Measurements from ENCODE around the gene CHPF2.

The CHPF2 gene

GRCh38 chr7:151251689-151252560 is 19.6 kb downstream of the CHPF2 start:
- Mint-ChIP-seq H3K27me3 (peaks cover 70% of the 10 kb centered on the region), H3K27ac (no peak overlapping the region), H3K4me1 (ENCODE audit: low read depth) (peaks cover 22% of the 10 kb centered on the region), H3K9me3 (no peaks in the 10 kb centered on the region), H3K36me3 (ENCODE audit: low read depth) (no peaks in the 10 kb centered on the region), H3K4me3 (peak overlapping the region; percentile 38)
- peak; percentile 40 for DNase-seq

GRCh38 chr7:151252561-151252835 is 20.2 kb downstream of the CHPF2 start:
- H3K4me3 Mint-ChIP-seq: no peak overlapping the region
- DNase-seq: no peak

DNA sequence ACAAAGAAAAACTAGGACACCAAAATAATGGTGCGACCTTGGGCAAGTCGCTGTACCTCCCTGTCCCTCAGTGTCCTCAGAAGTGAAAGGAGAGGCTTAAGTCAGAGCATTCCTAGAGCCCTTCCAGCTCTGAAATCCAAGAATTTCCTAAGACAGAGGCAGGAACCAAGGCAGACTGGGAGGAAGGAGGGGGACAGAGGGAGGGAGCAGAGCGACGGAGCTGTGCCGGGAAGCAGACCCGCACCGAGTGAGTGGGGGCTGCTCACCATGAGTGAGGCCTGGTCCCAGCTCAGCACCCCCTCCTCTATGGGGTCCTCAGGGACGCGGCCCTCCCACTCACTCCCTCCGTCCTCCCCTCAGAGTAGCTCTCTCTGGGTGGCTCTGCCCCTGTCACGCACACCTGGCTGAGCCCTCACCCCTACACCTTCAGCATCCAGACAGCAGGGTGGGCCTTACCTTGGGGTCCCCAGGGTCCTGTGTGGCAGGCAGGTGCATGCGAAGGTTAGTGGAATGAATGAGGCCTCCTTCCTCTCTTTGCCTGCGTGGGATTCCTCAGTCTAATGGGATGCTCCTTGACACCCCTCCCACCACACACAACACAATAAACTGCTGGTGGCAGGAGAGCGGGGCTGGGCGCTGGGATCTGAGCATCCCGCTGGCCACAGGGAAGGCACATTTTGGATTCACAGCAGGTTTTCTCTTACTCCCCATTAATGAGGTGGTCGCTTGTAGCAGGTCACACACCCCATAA is 20.9 kb downstream of the CHPF2 start:
- H3K27me3 Mint-ChIP-seq: peaks cover 64% of the 10 kb centered on the region
- H3K9me3 Mint-ChIP-seq: no peaks in the 10 kb centered on the region
- no peaks in the 10 kb centered on the region for H3K36me3 Mint-ChIP-seq (ENCODE audit: low read depth)
- DNase-seq: no peak
- H3K27ac Mint-ChIP-seq: no peak overlapping the region
- no peak overlapping the region for H3K4me3 Mint-ChIP-seq
- peaks cover 18% of the 10 kb centered on the region for H3K4me1 Mint-ChIP-seq (ENCODE audit: low read depth)

More at GRCh38 chr7:151252561-151252835, 20.2 kb downstream of the CHPF2 start:
- H3K36me3 Mint-ChIP-seq (ENCODE audit: low read depth): no peaks in the 10 kb centered on the region
- H3K27ac Mint-ChIP-seq: no peak overlapping the region
- H3K9me3 Mint-ChIP-seq: no peaks in the 10 kb centered on the region
- H3K27me3 Mint-ChIP-seq: peaks cover 65% of the 10 kb centered on the region
- H3K4me1 Mint-ChIP-seq (ENCODE audit: low read depth): peaks cover 22% of the 10 kb centered on the region

- DNase-seq: no peak
- Mint-ChIP-seq H3K4me3 (no peak overlapping the region), H3K27me3 (peaks cover 62% of the 10 kb centered on the region), H3K36me3 (ENCODE audit: low read depth) (no peaks in the 10 kb centered on the region), H3K9me3 (no peaks in the 10 kb centered on the region), H3K4me1 (ENCODE audit: low read depth) (peaks cover 13% of the 10 kb centered on the region), H3K27ac (no peak overlapping the region)
Observed at GRCh38 chr7:151254316-151254715, 22.0 kb downstream of the CHPF2 start.

GRCh38 chr7:151254851-151255250 is 22.6 kb downstream of the CHPF2 start:
- Mint-ChIP-seq H3K27ac (no peak overlapping the region), H3K27me3 (peaks cover 57% of the 10 kb centered on the region)

DNA sequence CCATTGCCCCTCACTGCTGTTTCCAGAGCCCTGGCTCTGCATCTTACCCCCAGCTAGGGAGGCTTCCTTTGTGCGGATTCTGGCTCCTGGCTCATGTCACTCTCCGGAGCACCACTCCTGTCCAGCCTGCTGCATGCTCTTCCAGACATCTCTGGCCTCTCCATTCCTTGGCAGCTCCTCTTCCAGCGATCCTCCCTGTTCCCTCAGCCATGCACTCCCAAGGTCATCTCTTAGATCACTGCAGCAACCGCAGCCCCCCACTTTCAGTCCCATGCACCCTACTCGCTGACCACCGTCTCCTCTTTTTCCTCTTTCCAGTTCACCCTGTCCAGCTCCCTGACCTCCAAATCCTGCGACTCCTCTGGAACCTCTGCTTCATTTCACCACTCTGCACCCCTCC is 23.1 kb downstream of the CHPF2 start:
- peaks cover 52% of the 10 kb centered on the region for H3K27me3 Mint-ChIP-seq
- no peaks in the 10 kb centered on the region for H3K9me3 Mint-ChIP-seq

More at GRCh38 chr7:151254851-151255250, 22.6 kb downstream of the CHPF2 start:
- Mint-ChIP-seq H3K4me3 (no peak overlapping the region), H3K4me1 (ENCODE audit: low read depth) (peaks cover 9% of the 10 kb centered on the region), H3K9me3 (no peaks in the 10 kb centered on the region), H3K36me3 (ENCODE audit: low read depth) (no peaks in the 10 kb centered on the region)
- no peak for DNase-seq

DNA sequence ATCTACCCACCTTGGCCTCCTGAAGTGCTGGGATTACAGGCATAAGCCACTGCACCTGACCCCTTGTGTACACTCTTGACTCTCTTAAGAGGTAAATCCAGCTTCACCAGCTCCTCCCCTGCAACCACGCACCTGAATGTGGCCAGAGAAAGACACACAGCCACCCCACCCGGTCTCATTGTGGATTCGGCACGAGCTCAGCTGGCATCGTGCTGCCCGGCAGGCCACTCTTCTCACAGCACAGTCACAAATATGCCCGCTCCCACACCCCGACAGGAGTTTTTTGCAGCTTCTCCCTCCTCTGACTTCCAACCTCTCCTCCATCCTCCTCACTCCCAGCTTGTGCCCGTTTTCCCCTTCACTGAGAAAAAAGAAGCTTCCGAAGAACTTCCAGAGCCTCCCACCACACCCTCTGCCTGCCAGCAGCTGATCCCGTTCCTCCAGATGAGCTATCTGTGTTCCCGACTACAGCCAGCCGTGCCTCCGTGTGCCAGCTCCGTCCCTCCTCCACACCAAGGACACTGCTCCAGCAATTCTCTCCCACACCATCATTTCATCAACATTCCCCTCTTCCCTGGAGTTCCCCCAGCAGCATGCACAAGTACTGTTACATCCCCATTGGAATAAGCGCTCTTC is 24.2 kb downstream of the CHPF2 start:
- Mint-ChIP-seq H3K4me1 (ENCODE audit: low read depth) (peaks cover 3% of the 10 kb centered on the region), H3K4me3 (no peak overlapping the region), H3K27ac (no peak overlapping the region), H3K27me3 (peaks cover 42% of the 10 kb centered on the region), H3K9me3 (no peaks in the 10 kb centered on the region), H3K36me3 (ENCODE audit: low read depth) (no peaks in the 10 kb centered on the region)
- DNase-seq: no peak

More for the DNA sequence above, 23.1 kb downstream of the CHPF2 start:
- no peak overlapping the region for H3K4me3 Mint-ChIP-seq
- peaks cover 9% of the 10 kb centered on the region for H3K4me1 Mint-ChIP-seq (ENCODE audit: low read depth)
- H3K36me3 Mint-ChIP-seq (ENCODE audit: low read depth): no peaks in the 10 kb centered on the region
- DNase-seq: no peak
- H3K27ac Mint-ChIP-seq: no peak overlapping the region

DNA sequence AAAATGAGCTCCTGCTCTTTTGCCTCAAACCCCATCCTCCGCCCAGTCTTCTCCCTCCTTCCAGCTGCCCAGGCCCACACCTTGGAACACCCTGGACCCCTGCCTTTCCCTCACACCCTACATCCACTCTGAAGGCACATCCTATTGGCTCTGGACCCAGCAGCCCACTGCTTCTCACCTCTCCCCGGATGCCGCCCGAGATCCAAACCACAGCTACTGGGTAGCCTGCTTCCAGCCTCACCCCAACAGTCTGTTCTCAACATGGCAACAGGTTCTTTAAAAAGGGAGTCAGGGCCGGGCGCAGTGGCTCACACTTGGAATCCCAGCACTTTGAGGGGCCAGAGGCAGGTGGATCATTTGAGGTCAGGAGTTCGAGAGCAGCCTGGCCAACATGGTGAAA is 25.7 kb downstream of the CHPF2 start:
- Mint-ChIP-seq H3K27ac (no peak overlapping the region), H3K9me3 (no peaks in the 10 kb centered on the region), H3K27me3 (peaks cover 31% of the 10 kb centered on the region), H3K4me1 (ENCODE audit: low read depth) (no peaks in the 10 kb centered on the region), H3K4me3 (no peak overlapping the region), H3K36me3 (ENCODE audit: low read depth) (no peaks in the 10 kb centered on the region)
- DNase-seq: no peak

DNA sequence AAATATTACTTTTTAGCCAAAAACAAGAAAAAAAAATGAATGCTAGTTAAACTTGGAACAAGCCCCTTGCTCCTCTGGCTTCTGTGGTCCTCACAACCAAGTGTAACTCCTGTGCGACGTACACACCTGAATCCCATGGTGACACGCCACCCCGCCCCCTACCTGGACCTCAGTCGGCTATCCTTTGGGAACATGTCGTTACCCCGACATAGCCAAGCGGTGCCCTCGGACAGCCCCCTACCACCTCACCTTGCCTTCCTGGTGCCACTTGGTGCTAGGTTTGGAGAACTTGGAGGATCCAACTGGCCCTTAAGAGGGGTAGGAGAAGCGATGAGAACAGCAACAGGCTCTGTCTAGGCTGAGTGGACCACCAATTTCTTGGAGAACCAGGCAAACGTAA is 28.2 kb downstream of the CHPF2 start:
- no peak overlapping the region for H3K4me3 Mint-ChIP-seq
- H3K9me3 Mint-ChIP-seq: no peaks in the 10 kb centered on the region
- no peaks in the 10 kb centered on the region for H3K36me3 Mint-ChIP-seq (ENCODE audit: low read depth)
- H3K4me1 Mint-ChIP-seq (ENCODE audit: low read depth): no peaks in the 10 kb centered on the region
- no peak overlapping the region for H3K27ac Mint-ChIP-seq
- no peak for DNase-seq
- H3K27me3 Mint-ChIP-seq: peaks cover 15% of the 10 kb centered on the region

DNA sequence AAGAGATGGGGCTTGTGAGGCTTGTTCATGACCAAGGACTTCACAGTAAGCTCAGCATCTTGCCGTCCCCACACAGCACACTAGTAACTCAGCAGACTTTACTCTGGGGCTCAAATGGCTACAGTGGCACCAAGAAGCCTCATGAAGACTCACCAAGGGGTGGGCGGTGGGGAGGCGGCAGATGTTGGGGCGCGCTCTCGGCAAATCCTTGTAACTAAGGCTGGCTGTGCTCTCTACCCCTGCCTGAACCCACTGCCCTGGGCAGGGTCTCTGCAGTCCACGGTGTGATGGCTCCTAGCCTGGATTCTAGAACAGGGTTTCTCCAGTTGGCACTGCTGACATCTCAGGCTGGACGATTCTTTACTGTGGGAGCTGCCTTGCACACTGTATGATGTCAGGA is 28.6 kb downstream of the CHPF2 start:
- DNase-seq: no peak
- Mint-ChIP-seq H3K4me3 (no peak overlapping the region), H3K27ac (no peak overlapping the region), H3K4me1 (ENCODE audit: low read depth) (no peaks in the 10 kb centered on the region), H3K9me3 (no peaks in the 10 kb centered on the region), H3K36me3 (ENCODE audit: low read depth) (no peaks in the 10 kb centered on the region), H3K27me3 (peaks cover 15% of the 10 kb centered on the region)

DNA sequence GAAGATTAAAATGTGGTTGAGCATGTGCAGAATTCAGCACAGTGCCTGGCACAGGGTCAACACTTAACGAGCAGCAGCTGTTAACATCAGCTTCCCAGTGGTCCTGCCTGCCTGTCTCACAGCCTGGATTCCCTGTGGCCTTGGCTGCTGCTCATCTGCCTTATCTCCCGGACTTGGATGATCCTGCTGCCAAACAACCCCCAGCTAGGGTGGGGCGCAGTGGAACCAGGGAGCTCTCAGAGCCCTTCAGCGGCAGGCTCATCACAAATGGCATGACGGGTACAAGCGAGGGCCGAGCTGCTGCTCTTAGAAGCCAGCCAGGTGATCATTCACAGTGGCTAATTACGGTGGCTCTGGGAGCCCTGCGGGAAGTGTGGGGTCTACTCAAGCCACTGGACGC is 29.2 kb downstream of the CHPF2 start:
- Mint-ChIP-seq H3K9me3 (no peaks in the 10 kb centered on the region), H3K4me3 (no peak overlapping the region), H3K36me3 (ENCODE audit: low read depth) (no peaks in the 10 kb centered on the region), H3K4me1 (ENCODE audit: low read depth) (no peaks in the 10 kb centered on the region), H3K27me3 (peaks cover 13% of the 10 kb centered on the region), H3K27ac (no peak overlapping the region)
- no peak for DNase-seq

GRCh38 chr7:151264615-151265014 is 32.3 kb downstream of the CHPF2 start:
- Mint-ChIP-seq H3K27me3 (no peaks in the 10 kb centered on the region), H3K4me3 (no peak overlapping the region), H3K9me3 (no peaks in the 10 kb centered on the region), H3K36me3 (ENCODE audit: low read depth) (no peaks in the 10 kb centered on the region), H3K4me1 (ENCODE audit: low read depth) (no peaks in the 10 kb centered on the region), H3K27ac (no peak overlapping the region)
- no peak for DNase-seq

DNA sequence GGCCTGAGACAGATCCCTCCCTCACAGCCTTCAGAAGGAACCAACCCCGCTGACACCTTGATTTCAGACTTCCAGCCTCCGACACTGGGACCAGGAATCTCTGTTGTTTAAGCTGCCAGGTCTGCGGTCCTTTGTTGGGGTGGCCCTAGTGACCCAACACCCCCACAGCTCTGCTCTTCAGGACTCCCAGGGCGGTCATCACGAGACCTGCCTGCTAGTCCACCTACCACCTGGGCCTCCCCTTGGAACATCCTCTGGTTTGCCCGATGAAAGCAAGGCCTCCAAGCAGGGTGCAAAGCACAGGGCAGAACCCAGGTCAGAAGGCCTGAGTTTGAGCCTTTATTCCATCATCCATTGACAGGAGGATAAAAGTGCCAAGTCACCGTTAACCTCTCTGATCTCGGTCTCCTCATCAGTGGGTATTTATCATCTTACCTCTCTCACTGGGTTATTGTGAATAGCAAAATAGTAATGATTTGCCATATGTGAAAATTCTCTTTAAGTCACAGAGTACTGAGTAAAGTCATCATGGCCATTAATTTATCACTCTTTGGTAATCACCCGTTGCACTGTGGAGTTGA is 33.2 kb downstream of the CHPF2 start:
- Mint-ChIP-seq H3K4me1 (ENCODE audit: low read depth) (no peaks in the 10 kb centered on the region), H3K27ac (no peak overlapping the region), H3K4me3 (no peak overlapping the region), H3K9me3 (no peaks in the 10 kb centered on the region), H3K27me3 (no peaks in the 10 kb centered on the region), H3K36me3 (ENCODE audit: low read depth) (no peaks in the 10 kb centered on the region)
- DNase-seq: no peak

DNA sequence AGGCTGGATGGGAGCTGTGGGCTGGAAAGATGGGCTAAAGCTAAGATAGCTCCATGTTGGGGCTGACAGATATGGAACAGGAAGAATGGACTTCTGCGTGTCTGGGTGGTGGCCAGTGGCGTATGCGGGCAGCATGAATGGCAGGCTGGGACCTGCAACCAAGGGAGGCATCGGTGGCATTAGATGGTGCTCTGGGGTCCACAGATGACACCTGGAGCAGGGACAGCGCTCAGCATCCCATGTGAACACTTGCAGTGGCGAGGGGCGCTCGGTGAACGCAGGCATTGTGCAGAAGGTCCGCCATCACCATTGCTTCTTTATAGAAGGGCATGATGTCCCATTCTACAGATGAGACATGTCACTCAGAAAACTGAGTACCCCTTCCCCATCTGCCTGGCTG is 37.2 kb downstream of the CHPF2 start:
- Mint-ChIP-seq H3K27me3 (no peaks in the 10 kb centered on the region), H3K36me3 (ENCODE audit: low read depth) (no peaks in the 10 kb centered on the region), H3K4me3 (no peak overlapping the region), H3K9me3 (no peaks in the 10 kb centered on the region), H3K27ac (no peak overlapping the region), H3K4me1 (ENCODE audit: low read depth) (peaks cover 16% of the 10 kb centered on the region)
- no peak for DNase-seq

Data from activated T-cell treated with anti-CD3 and anti-CD28 coated beads, Interleukin-2, amount 50 U/mL, for 24 hours (primary cell).